Tibial nerve (tissue), 4 donors: ENCODE data around the gene NRXN3. TPM values are rescaled to one million over a fixed set of nuclear protein-coding genes. Genes with fewer than 3 reads are reported as not detected.

Experiments used
- DNase-seq, 2 donors: peaks; one replicate each; pipeline ENCODE4 v3.0.0-alpha.2; 2019; ENCODE audit warnings: low spot score in 2 of 2
- H3K27ac ChIP-seq, 4 donors: fragments of 200-600 bp; sonication (generic) in 3 of 4; one replicate each; pipeline ENCODE4 v1.5.1; 2017 to 2019; ENCODE audit warnings: mild to moderate bottlenecking in 1 of 4
- H3K27me3 ChIP-seq, 2 donors: fragments of 200-600 bp; sonication (generic) in 1 of 2; one replicate each; pipeline versions ENCODE4 v1.5.1 to v1.6.0; 2017 to 2019
- H3K36me3 ChIP-seq, 3 donors: fragments of 200-600 bp; sonication (generic); one replicate each; pipeline ENCODE4 v1.5.1; 2018 to 2019
- H3K4me1 ChIP-seq, 4 donors: fragments of 200-600 bp; sonication (generic) in 3 of 4; one replicate each; pipeline ENCODE4 v1.5.1; 2017 to 2019
- H3K4me3 ChIP-seq, 4 donors: fragments of 200-600 bp; sonication (generic) in 3 of 4; one replicate each; pipeline ENCODE4 v1.5.1; 2017 to 2019; ENCODE audit warnings: mild to moderate bottlenecking in 1 of 4, moderate library complexity in 1 of 4
- H3K9me3 ChIP-seq, 4 donors: fragments of 200-600 bp; sonication (generic) in 3 of 4; one replicate each; pipeline ENCODE4 v1.5.1; 2017 to 2019
- EP300 ChIP-seq, 2 donors: sonication (generic); formaldehyde crosslinking; IDR thresholded peaks; one replicate each; pipeline ENCODE4 v1.6.1; 2017; ENCODE audit warnings: antibody characterized with exemption in 2 of 2, mild to moderate bottlenecking in 1 of 2
- POLR2A ChIP-seq, 2 donors: fragments of 450-650 bp; IDR thresholded peaks; one replicate each; pipeline ENCODE4 v1.6.1; 2017; ENCODE audit warnings: antibody characterized with exemption in 2 of 2, mild to moderate bottlenecking in 2 of 2, moderate library complexity in 2 of 2
- WGBS, 2 donors: methylation state at CpG; one replicate each; pipeline ENCODE4 v1.1.5; 2018; 5-methylcytosine and 5-hydroxymethylcytosine counted together
- total RNA-seq, 4 donors: library from RNA; depleted of rRNA; stranded (reverse); fragments of >200 nt; gene quantifications; one replicate each; pipeline ENCODE4 v1.1.0, GENCODE V29; 2016
- TF ChIP-seq, protein P1 (sequence below), 5 experiments: fragments of 200-600 bp in 3 of 5; fragments of 450-650 bp in 2 of 5; sonication (generic) in 3 of 5; IDR thresholded peaks; one replicate each; pipeline ENCODE4 v1.5.1; 2016 to 2019; ENCODE audit warnings: antibody characterized with exemption in 5 of 5, mild to moderate bottlenecking in 3 of 5, moderate library complexity in 2 of 5

NRXN3 gene
- total RNA-seq, 4 donors from 2014 or later = 16.7 to 52.2 (median 19.7) TPM

- TF ChIP-seq, protein P1, sequence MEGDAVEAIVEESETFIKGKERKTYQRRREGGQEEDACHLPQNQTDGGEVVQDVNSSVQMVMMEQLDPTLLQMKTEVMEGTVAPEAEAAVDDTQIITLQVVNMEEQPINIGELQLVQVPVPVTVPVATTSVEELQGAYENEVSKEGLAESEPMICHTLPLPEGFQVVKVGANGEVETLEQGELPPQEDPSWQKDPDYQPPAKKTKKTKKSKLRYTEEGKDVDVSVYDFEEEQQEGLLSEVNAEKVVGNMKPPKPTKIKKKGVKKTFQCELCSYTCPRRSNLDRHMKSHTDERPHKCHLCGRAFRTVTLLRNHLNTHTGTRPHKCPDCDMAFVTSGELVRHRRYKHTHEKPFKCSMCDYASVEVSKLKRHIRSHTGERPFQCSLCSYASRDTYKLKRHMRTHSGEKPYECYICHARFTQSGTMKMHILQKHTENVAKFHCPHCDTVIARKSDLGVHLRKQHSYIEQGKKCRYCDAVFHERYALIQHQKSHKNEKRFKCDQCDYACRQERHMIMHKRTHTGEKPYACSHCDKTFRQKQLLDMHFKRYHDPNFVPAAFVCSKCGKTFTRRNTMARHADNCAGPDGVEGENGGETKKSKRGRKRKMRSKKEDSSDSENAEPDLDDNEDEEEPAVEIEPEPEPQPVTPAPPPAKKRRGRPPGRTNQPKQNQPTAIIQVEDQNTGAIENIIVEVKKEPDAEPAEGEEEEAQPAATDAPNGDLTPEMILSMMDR (IDR thresholded peaks at IDR 0.05) = no peak
- H3K27me3 ChIP-seq = no peaks in the 10 kb centered on the region
- H3K27ac ChIP-seq = no peak overlapping the region
- no peaks in the 10 kb centered on the region for H3K9me3 ChIP-seq
- H3K4me3 ChIP-seq = no peak overlapping the region
- peaks cover 0 to 11% (median 0%) of the 10 kb centered on the region in 4 donors for H3K4me1 ChIP-seq
- 81 to 86% methylated on average over 3 of the region's 3 CpGs for WGBS, 2 donors
- H3K36me3 ChIP-seq = no peaks in the 10 kb centered on the region
- no peak for DNase-seq
These were observed 1268.6 kb downstream of the NRXN3 start for GRCh38 chr14:79438696-79439342.

DNA sequence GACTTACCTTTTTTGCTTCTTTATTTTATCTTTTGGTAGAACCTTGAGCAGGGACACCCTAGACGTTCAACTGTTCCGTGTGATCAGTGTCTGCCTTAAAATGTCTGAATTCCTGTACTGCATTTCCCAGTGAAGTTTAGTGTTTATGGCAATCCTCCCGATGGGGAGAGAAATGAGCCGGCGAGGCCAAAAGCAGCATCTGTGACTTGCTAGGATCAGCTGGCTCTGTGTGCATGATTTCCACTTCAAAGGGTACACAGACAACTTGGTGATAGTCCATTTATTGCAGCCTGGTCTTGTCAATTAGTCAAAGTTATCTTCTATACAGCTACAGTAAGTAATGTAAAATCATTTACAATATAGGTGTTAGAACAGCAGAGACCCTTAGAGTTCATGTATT is 1272.6 kb downstream of the NRXN3 start:
- H3K27me3 ChIP-seq = no peaks in the 10 kb centered on the region
- H3K36me3 ChIP-seq = no peaks in the 10 kb centered on the region
- peaks cover 0 to 14% (median 0%) of the 10 kb centered on the region in 4 donors for H3K4me1 ChIP-seq
- H3K27ac ChIP-seq = no peak overlapping the region
- TF ChIP-seq EP300 (IDR thresholded peaks at IDR 0.05) (no peak), POLR2A (IDR thresholded peaks at IDR 0.05) (no peak)
- TF ChIP-seq, protein P1 (IDR thresholded peaks at IDR 0.05) = no peak
- no peak for DNase-seq
- H3K4me3 ChIP-seq = no peak overlapping the region
- H3K9me3 ChIP-seq = no peaks in the 10 kb centered on the region
- 48 to 62% methylated on average over 5 of the region's 5 CpGs for WGBS, 2 donors

GRCh38 chr14:79443602-79444001 is 1273.4 kb downstream of the NRXN3 start:
- no peak for DNase-seq
- Histone ChIP-seq H3K27me3 (no peaks in the 10 kb centered on the region), H3K27ac (no peak overlapping the region), H3K36me3 (no peaks in the 10 kb centered on the region), H3K4me1 (peaks cover 0 to 14% (median 0%) of the 10 kb centered on the region in 4 donors), H3K9me3 (no peaks in the 10 kb centered on the region), H3K4me3 (no peak overlapping the region)
- no peak for TF ChIP-seq POLR2A (IDR thresholded peaks at IDR 0.05)
- TF ChIP-seq, protein P1 (IDR thresholded peaks at IDR 0.05) = no peak
- no peak for TF ChIP-seq EP300 (IDR thresholded peaks at IDR 0.05)

DNA sequence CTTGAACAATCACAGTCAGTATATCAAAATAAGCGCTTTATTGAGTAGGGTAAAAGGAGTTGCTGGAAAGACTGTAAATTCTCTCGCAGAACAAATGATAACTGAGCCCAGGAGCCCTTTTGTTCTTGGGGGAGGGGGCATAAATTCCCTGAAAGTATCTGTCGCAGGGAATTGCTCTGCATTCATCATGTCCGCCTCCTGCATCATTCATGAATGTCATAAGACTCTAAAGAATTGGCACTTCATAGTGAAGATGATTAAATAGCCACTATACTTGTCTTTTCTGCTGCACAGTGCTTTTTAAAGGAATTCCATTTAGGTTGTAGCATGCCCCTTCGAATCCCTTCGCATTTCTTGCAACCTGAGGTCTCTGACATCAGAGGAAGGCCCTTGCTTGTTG is 1278.8 kb downstream of the NRXN3 start:
- H3K27me3 ChIP-seq = no peaks in the 10 kb centered on the region
- H3K4me3 ChIP-seq = no peak overlapping the region
- no peaks in the 10 kb centered on the region for H3K9me3 ChIP-seq
- H3K27ac ChIP-seq = no peak overlapping the region
- TF ChIP-seq EP300 (IDR thresholded peaks at IDR 0.05) = no peak
- WGBS, 2 donors = 73 to 75% methylated on average over 6 of the region's 6 CpGs
- no peaks in the 10 kb centered on the region for H3K36me3 ChIP-seq
- no peak for DNase-seq
- H3K4me1 ChIP-seq = peaks cover 0 to under 1% (median 0%) of the 10 kb centered on the region in 4 donors

- TF ChIP-seq, protein P1 (IDR thresholded peaks at IDR 0.05) = no peak
- TF ChIP-seq EP300 (IDR thresholded peaks at IDR 0.05) = no peak
- no peak for TF ChIP-seq POLR2A (IDR thresholded peaks at IDR 0.05)
- Histone ChIP-seq H3K4me1 (no peaks in the 10 kb centered on the region), H3K9me3 (no peaks in the 10 kb centered on the region), H3K27ac (no peak overlapping the region), H3K4me3 (no peak overlapping the region), H3K27me3 (no peaks in the 10 kb centered on the region), H3K36me3 (no peaks in the 10 kb centered on the region)
- 75 to 85% methylated on average over 3 of the region's 3 CpGs for WGBS, 2 donors
- no peak for DNase-seq
These were observed 1281.4 kb downstream of the NRXN3 start for GRCh38 chr14:79451601-79452000.

- TF ChIP-seq EP300 (IDR thresholded peaks at IDR 0.05) (no peak), POLR2A (IDR thresholded peaks at IDR 0.05) (no peak)
- TF ChIP-seq, protein P1 (IDR thresholded peaks at IDR 0.05) = no peak
- no peaks in the 10 kb centered on the region for H3K4me1 ChIP-seq
- peak overlapping the region in 1 of 4 donors; percentile 0 for H3K27ac ChIP-seq
- no peak overlapping the region for H3K4me3 ChIP-seq
- no peak for DNase-seq
- H3K27me3 ChIP-seq = no peaks in the 10 kb centered on the region
- 41 to 64% methylated on average over 4 of the region's 4 CpGs for WGBS, 2 donors
- H3K9me3 ChIP-seq = no peaks in the 10 kb centered on the region
- no peaks in the 10 kb centered on the region for H3K36me3 ChIP-seq
These were observed 1283.1 kb downstream of the NRXN3 start for GRCh38 chr14:79453276-79453675.
